Suprapubic skin (tissue), 4 donors: ENCODE results near the gene KCNH5.

ENCODE experiments used
- POLR2A ChIP-seq, 2 donors: fragments of 450-650 bp; IDR thresholded peaks; one replicate each; pipeline ENCODE4 v1.6.1; 2017; ENCODE audit warnings: antibody characterized with exemption in 2 of 2, mild to moderate bottlenecking in 2 of 2, moderate library complexity in 2 of 2
- POLR2AphosphoS5 ChIP-seq, 3 donors: sonication (generic); formaldehyde crosslinking; IDR thresholded peaks; one replicate each; pipeline ENCODE4 v1.6.1; 2017; ENCODE audit warnings: antibody characterized with exemption in 3 of 3
- TF ChIP-seq, protein P1 (sequence below), 2 donors: fragments of 200-600 bp in 1 of 2; fragments of 450-650 bp in 1 of 2; sonication (generic) in 1 of 2; IDR thresholded peaks; one replicate each; pipeline ENCODE4 v1.5.1; 2016 to 2019; ENCODE audit warnings: antibody characterized with exemption in 2 of 2, mild to moderate bottlenecking in 1 of 2, moderate library complexity in 1 of 2

- TF ChIP-seq, protein P1, sequence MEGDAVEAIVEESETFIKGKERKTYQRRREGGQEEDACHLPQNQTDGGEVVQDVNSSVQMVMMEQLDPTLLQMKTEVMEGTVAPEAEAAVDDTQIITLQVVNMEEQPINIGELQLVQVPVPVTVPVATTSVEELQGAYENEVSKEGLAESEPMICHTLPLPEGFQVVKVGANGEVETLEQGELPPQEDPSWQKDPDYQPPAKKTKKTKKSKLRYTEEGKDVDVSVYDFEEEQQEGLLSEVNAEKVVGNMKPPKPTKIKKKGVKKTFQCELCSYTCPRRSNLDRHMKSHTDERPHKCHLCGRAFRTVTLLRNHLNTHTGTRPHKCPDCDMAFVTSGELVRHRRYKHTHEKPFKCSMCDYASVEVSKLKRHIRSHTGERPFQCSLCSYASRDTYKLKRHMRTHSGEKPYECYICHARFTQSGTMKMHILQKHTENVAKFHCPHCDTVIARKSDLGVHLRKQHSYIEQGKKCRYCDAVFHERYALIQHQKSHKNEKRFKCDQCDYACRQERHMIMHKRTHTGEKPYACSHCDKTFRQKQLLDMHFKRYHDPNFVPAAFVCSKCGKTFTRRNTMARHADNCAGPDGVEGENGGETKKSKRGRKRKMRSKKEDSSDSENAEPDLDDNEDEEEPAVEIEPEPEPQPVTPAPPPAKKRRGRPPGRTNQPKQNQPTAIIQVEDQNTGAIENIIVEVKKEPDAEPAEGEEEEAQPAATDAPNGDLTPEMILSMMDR (IDR thresholded peaks at IDR 0.05): no peak
- no peak for TF ChIP-seq POLR2A (IDR thresholded peaks at IDR 0.05)
- TF ChIP-seq POLR2AphosphoS5 (IDR thresholded peaks at IDR 0.05): no peak
These were observed 386.6 kb downstream of the KCNH5 start for GRCh38 chr14:62658631-62659030.
